Mononuclear cell (primary cell): ENCODE results near the gene PRDM11. TPM values are rescaled to one million over a fixed set of nuclear protein-coding genes. Genes with fewer than 3 reads are reported as not detected.

Experiments used
- H3K27me3 ChIP-seq: 2 replicates; pipeline ENCODE4 v1.6.0; 2011; ENCODE audit warnings: low read length, control low read depth; ENCODE audit not compliant: insufficient read depth
- H3K4me1 ChIP-seq: 2 replicates; pipeline ENCODE4 v1.5.1; 2011; ENCODE audit warnings: mild to moderate bottlenecking, low read length, control low read depth; ENCODE audit not compliant: insufficient read depth
- H3K4me3 ChIP-seq: 2 replicates; pipeline ENCODE4 v1.5.1; 2011; ENCODE audit warnings: mild to moderate bottlenecking, low read length, moderate library complexity
- H3K9me3 ChIP-seq: 2 replicates; pipeline ENCODE4 v1.5.1; 2011; ENCODE audit warnings: low read depth, mild to moderate bottlenecking, control low read depth, low read length
- total RNA-seq: library from RNA; depleted of rRNA; stranded (reverse); fragments of >200 nt; gene quantifications from one replicate; pipeline ENCODE4 v1.2.3, GENCODE V29; 2012

The PRDM11 gene
- 0.73 TPM for total RNA-seq

DNA sequence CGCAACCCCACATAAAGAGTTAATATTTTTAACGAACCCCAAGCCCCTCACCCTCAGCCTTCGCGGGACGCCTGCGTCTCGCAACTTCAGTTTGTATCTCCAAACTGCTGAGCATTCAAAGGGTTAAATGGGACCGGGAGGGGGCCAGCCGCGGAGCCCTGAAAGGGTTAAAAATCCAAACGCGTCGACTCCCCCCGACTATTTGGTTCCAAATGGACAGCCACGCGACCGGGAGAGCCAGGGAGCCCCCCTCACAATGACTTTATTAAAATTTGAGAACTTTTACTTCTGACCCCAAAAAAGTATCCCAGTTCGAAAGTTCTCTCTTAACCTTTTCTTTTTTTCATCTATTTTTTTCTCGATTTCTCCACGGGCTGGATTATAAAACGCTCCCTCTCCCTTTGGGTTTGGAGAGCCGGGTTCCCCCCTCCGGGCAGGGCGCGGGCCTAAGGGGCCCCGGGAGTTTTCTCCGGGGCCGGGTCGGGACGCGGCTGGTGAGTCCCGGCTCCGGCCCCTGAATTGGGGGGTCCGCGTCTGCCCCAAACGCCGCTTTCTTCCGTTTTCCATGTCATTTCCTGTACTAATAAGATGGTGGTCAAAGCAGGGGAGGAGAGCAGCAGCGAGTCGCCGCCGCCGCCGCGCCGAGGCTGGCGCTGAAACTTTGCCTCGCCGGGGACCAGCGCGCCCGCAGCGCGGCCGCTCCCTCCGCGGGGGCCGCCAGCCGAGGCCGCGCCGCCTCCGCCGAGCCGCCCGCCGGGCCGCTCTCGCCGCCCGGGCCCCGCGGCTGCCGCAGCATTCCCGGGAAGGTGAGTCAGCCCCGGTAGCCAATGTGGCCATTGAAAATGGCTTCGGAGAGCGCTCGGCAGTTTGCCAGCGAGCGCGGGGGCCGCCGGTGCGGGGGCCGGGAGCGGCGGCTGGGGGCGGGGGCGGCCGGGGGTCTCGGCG, at the start of gene PRDM11:
Gene PRDM11 (plus strand): TSS at position 568 of the 945 bp plus-strand sequence. CDS start 35,128 bp downstream, outside the sequence.
- Histone ChIP-seq H3K4me1 (peaks cover 17% of the 10 kb centered on the region), H3K27me3 (peaks cover 10% of the 10 kb centered on the region), H3K9me3 (no peaks in the 10 kb centered on the region), H3K4me3 (peak within 1 kb of the TSS; percentile 65)

DNA sequence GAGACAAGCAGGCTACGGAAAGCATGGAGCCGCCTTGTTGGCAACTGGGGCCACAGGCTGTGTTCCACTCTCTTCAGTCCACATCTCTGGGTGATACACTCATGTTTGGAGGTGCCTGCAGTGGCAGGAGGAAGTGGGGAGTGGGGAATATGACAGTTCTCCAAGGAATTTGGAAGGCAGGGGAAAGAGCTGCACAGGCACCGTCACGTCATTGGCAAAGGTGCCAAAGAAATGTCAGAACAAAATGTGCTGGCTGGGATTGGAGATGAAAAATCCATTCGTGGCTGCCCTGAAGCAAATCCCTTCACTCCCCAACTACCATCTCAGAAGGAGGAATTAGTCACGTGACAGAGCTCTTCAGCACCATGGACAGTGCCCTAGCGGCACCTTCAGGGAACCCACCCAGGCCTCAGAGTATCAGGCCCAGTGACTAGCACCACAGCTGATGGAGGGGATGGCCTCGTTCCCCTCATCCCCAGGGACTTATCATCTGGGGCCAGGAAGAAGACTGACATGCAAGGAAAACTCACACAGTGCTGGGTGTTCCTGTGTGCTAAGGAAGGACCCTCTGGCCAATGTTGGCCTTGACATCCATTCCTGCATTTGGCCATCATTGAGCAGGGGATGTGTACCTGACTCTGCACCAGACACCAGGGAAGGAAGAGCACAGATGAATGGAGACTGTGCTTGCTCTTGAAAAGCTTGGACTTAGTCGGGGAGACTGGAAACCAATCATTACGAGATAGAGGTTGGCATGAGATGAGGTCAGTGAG, 48.5 kb upstream of the PRDM11 start:
- H3K27me3 ChIP-seq: no peaks in the 10 kb centered on the region
- H3K9me3 ChIP-seq: no peaks in the 10 kb centered on the region
- H3K4me3 ChIP-seq: no peak overlapping the region
- H3K4me1 ChIP-seq: peaks cover 28% of the 10 kb centered on the region

DNA sequence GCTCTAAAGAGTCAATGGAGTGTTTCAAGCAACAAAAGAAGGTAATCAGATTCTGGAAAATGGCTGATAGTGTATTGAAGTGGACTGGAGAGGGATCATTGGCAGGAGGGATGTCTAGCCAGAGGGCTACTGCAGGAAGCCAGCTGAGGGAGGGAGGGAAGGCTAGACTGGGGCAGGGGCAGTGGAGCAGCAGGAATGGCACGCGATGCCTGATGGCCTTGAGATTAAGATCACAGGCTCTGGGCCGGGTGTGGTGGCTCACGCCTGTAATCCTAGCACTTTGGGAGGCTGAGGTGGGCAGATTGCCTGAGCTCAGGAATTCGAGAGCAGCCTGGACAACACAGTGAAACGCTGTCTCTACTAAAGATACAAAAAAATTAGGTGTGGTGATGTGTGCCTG, 47.5 kb upstream of the PRDM11 start:
- Histone ChIP-seq H3K27me3 (no peaks in the 10 kb centered on the region), H3K9me3 (no peaks in the 10 kb centered on the region), H3K4me1 (peaks cover 23% of the 10 kb centered on the region), H3K4me3 (no peak overlapping the region)

DNA sequence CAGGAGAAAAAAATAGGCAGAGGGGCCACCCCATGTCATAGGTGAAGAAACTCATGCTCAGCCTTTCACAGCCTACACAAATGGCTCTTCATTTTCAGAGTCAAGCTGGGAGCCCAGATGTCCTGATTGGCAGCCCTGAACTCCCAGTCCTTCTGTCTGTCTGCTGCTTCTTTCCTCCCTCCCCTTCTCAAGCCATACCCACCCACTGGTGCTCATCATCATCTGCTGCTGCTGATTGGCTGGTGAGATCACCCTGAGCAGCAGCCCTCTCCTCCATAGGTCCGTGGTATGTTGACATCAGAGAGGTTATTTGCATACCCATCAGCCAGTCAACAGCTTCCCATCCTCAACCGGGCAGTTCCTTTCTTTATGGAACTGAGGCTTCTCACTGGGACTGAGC, 46.1 kb upstream of the PRDM11 start:
- Histone ChIP-seq H3K4me3 (no peak overlapping the region), H3K27me3 (no peaks in the 10 kb centered on the region), H3K9me3 (no peaks in the 10 kb centered on the region), H3K4me1 (peaks cover 19% of the 10 kb centered on the region)

DNA sequence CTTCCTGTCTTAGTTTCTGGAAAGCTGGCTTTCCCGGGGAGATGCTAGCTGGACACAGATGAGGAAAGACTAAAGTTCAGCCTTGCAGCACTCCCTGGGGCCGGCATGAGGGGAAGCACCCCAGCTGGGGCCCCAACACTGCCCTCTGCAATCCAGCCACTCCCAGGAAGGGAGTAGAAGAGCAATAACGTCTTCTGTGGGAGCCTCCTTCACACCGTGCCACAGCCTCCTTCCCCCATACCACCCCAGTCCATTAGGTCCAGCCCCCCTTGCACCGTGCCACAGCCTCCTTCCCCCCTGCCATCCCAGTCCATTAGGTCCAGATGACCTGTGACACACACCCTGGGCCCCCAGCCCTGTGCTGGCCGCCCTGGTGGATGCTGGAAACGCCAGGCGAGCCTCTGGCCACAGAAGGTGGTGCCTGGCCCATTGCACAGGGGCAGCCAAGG, 44.1 kb upstream of the PRDM11 start:
- no peaks in the 10 kb centered on the region for H3K27me3 ChIP-seq
- no peak overlapping the region for H3K4me3 ChIP-seq
- H3K4me1 ChIP-seq: peaks cover 19% of the 10 kb centered on the region
- no peaks in the 10 kb centered on the region for H3K9me3 ChIP-seq

DNA sequence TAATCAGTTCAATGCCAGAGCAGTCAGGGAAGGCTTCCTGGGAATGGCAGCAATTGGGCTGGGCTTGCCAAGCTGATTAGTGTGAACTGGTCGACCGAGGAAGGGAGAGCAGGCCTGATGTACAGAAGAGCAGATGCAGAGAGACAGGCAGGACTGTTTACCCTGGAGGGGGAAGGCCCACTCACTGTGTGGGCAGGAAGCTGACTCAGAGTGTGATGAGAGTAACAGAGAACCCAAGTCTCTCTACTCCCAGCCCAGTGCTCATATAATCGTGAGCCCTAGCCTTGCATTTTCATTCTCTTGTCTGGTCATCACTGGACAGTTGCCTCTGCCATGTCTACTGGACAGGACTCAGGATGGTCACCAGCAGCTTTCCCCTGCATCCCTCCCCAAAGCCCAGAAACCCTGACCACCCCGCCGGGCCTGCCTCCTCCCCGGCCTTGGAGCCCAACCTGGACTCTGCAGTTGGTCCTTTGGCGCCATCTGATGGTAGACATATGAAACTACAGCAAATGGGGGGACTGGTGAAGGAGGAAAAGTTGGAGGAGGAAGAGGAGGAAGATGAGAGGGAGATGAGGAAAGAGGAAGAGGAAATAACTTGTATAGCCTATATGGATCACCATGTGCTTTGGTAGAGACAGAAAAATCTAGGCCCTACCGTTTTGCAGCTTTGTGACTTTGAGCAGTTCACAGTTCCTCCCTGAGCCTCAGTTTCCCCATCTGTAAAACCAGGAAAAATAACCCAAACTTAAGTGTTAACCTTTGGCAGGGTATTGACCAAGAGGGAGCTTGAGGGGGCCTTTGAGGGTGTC, 43.4 kb upstream of the PRDM11 start:
- no peaks in the 10 kb centered on the region for H3K27me3 ChIP-seq
- no peak overlapping the region for H3K4me3 ChIP-seq
- H3K9me3 ChIP-seq: no peaks in the 10 kb centered on the region
- peaks cover 19% of the 10 kb centered on the region for H3K4me1 ChIP-seq

DNA sequence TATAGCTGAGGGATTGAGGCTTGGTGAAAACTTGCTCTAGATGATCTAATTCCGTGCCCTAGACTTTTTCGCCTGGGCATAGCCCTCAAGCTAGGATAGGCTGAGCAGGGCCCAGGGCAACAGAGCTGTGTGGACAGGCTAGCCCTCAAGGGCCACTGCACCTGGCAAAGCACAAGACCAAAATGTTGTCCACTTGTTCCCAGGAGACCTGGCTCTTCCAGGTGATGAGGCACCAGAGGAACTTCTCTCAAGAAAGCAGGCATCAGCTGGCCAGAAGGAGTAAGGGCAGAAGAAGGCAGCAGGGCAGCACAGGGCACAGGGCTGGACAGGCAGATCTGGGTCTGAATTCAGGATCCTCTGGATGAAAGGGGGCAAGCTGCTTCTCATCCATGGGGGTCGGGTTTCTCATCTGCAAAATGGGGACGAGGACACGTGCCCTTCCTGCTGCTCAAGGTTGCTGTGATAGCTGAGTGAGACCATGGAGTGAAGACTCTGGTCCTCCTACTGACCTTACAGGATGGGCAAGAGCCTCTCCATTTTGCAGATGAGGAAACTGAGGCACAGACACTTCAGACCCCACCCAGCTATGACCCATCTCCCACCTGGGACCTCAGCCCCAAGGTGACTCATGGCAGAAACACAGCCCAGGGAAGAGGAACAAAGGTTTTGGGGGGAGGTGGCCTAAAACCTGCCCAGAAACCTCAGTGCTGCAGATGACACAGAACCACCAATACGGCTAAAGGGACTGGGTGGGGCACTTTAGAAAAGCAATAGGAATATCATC, 42.2 kb upstream of the PRDM11 start:
- Histone ChIP-seq H3K9me3 (no peaks in the 10 kb centered on the region), H3K4me3 (no peak overlapping the region), H3K27me3 (no peaks in the 10 kb centered on the region), H3K4me1 (peaks cover 19% of the 10 kb centered on the region)

DNA sequence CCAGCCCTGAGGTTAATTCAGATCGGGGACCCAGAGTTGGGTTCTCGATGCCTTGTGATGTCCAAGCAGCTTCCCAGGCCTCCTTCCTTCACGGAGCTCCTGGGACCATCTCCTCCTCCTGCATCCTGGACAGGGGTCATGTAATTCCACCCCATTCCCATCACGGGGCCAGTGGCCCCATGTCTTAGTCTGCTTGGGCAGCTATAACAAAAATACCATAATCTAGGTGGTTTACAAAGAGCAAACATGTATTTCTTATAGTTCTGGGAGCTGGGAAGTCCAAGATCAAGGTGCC, 41.7 kb upstream of the PRDM11 start:
- Histone ChIP-seq H3K4me1 (peaks cover 19% of the 10 kb centered on the region), H3K4me3 (no peak overlapping the region), H3K27me3 (no peaks in the 10 kb centered on the region), H3K9me3 (no peaks in the 10 kb centered on the region)

DNA sequence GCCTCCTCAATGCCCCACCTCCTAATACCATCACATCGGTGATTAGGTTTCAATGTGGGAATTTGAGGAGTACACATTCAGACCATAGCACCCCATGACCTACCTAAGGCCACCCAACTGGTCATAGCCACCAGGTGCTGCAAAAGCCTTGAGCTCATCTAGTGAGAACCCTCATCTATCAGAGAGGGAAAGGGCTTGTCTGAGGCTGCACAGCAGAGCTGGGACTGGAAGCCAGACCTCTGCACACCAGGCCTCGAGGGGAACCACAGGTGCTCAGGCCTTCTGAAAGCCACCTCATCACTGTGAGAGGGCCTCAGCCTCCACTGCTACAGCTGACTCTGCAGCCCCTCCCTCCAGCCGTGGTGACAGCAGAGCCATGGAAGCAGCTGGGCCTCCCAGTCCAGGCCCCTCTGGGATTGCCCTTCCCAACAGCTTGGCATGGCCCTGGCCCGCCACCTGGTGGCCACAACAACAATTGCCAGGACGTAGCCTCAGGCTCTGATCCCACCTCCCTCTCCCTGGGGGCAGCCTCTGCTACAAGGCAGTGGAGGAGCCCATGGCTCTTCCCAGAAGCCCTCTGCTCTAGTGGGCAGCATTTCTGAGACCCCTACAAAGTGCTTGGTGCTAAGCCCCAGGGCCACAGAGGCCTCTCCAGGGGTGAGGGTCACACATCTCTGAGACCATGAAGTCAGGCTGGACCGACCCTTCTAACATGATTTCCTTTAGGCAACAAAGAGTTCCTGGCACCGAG, 41.0 kb upstream of the PRDM11 start:
- Histone ChIP-seq H3K9me3 (no peaks in the 10 kb centered on the region), H3K4me3 (no peak overlapping the region)

DNA sequence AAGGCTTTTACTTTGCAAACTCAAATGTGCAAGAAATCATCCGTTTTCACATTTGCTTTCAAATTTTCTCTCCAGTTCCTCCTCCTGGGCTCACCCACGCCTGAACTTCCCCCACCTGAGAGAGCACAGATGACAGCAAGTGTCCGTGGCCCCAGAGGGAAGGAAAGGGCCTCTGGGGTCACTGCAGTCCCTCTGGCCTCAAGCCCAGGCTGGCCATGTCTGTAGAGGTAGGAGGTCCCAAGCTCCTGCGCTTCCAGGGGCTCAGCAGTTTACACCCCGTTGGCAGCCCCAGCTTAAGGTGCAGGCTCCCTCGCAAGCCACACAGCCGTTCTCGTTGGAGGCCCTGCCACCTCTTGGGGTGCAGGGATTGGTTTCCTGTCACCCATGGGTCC, 40.5 kb upstream of the PRDM11 start:
- Histone ChIP-seq H3K9me3 (no peaks in the 10 kb centered on the region), H3K27me3 (no peaks in the 10 kb centered on the region)

More for the DNA sequence above, 41.0 kb upstream of the PRDM11 start:
- Histone ChIP-seq H3K27me3 (no peaks in the 10 kb centered on the region), H3K4me1 (peaks cover 19% of the 10 kb centered on the region)

DNA sequence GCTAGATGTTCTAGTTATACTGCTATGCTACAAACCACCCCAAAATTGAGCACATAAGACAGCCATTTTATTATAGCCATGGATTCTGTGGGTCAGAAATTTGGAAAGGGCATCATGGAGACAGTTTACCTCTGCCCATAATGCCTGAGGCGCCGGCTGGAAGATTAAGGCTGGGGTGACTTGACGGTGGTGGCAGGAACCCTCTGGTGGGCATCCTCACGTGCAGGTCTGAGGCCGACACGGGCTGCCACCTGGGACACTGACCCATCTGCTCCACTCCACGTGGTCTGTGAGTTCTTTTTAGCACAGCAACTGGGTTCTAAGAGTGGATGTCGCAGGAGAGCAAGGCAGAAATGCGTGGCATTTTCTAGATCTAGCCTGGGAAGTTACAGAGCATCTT, 40.0 kb upstream of the PRDM11 start:
- H3K27me3 ChIP-seq: peaks cover 3% of the 10 kb centered on the region
- no peak overlapping the region for H3K4me3 ChIP-seq
- peaks cover 15% of the 10 kb centered on the region for H3K4me1 ChIP-seq
- no peaks in the 10 kb centered on the region for H3K9me3 ChIP-seq

More for the DNA sequence above, 40.5 kb upstream of the PRDM11 start:
- Histone ChIP-seq H3K4me3 (no peak overlapping the region), H3K4me1 (peaks cover 16% of the 10 kb centered on the region)

DNA sequence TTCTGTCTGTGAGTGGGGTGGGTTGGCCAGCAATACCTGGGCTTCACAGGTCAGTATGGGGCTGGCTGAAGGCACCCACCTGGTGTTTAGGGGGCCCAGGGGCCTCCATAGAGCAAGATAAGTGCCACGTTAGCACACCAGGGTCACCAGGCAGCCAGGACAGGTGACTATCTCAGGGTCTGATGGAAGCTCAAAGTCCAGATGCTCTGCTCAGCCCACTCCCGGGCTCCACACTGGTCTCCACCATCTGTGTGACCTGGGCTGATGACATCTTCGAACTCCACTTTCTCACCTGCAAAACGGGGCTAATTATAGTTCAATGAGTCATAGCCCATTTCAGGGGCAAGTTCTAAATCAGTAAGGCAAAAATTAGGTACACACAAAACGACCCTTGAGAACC, 39.4 kb upstream of the PRDM11 start:
- peaks cover 14% of the 10 kb centered on the region for H3K4me1 ChIP-seq
- peaks cover 4% of the 10 kb centered on the region for H3K27me3 ChIP-seq
- H3K4me3 ChIP-seq: no peak overlapping the region
- no peaks in the 10 kb centered on the region for H3K9me3 ChIP-seq

DNA sequence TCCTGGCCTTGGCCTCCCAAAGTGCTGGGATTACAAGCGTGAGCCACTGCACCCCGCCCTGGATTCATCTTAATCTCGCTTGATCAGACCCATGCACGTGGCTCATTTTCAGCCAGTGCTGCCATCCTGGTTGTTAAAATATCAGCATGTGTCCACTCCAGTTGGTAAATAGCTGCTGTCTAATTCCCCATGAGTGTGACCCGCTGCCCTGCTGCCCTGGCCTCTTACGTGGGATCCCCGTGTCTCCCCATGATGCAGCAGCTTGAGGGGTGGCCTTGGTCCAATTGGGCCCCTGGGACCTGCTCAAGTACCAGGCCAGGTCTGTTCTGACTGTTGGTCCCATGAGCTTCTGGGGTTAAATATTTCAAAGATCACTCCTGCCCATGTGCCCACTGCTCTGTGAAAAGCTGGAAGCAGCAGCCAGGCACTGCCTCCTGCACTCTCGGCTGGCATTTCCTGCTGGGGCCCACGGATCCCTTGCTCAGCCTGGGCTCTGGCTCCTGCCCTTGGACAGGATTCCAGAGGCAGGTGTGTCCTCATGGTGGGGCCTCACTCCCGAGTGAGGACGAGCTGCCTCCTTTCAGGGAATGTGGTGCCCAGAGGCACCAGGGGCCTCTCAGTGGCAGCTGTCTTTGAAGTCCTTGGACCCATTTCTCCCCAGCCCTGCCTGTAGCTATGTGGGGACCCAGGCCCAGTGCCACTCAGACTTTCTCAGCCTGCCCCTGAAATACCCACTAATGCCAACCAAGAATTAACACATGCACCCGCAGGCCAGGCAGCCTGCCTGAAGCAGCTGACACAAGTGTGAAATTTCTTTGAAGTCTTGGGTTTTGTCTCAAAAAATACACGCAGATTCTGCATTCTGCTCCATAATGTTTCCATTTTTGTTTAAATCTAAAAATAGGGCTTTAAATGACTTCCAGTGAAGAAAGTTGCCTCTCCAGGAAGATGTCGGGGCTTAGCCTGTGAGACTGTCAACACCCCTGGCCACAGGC, 38.1 kb upstream of the PRDM11 start:
- Histone ChIP-seq H3K9me3 (no peaks in the 10 kb centered on the region), H3K4me1 (peaks cover under 1% of the 10 kb centered on the region), H3K27me3 (peaks cover 4% of the 10 kb centered on the region), H3K4me3 (no peak overlapping the region)
